ENCODE data around the gene COLEC11.
"Not testable (repeated sequence)": the region's sequence is repeated elsewhere in the genome, so short reads cannot be mapped to it uniquely, and the experiment has no call there.

COLEC11 gene

GRCh38 chr2:3655871-3656761, 61.2 kb downstream of the COLEC11 start:
- no peak for DNase-seq

DNA sequence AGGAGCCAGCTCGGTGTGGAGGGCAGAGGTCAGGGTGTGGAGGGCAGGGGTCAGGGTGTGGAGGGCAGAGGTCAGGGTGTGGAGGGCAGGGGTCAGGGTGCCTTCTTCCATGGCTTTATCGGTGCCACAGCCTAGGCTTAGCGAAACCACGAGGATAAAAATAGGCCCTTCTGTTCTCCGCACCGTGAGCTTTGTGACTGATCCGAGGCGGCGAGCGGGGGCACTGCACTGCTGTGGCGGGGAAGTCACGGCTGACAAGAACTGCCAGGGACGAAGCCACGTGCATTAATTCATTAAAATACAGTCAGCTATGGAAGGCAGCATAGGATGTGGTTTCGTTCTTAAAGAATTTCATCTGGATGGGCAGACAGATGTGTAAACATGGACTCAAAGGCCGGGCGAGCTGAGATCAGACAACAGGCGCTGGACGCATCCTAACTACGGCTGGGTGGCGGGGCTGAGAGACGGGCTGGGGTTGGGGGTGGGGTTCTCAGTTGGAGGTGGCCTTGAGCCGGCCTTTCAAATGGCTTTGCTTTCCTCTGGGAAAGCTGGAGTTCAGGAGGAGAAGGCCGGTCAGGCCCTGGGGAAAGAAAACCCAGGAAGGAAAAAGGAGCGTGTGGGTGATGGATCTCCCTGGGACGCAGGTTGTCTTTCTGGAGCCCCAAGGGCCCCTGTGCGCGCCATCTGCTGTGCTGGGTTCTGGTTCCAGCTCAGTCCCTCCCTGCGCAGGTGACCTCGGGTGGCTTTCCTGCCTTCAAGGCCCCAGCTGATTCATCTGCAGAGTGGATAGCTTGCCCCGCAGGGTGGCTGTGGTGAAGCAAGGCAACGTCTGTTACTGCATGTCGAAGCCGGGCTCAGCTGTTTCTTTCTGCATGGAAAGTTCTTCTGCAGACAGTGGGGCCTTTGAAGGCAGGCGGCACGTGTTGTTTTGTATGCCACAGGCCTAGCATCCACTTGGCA, 62.1 kb downstream of the COLEC11 start:
- DNase-seq = no peak

- DNase-seq = no peak
Measured at GRCh38 chr2:3657881-3658280, 63.0 kb downstream of the COLEC11 start, which contains the start of gene ALLC. Gene ALLC, plus strand, starts transcription at chr2:3658200. Its CDS starts 12,958 bp downstream, at chr2:3671158.

DNA sequence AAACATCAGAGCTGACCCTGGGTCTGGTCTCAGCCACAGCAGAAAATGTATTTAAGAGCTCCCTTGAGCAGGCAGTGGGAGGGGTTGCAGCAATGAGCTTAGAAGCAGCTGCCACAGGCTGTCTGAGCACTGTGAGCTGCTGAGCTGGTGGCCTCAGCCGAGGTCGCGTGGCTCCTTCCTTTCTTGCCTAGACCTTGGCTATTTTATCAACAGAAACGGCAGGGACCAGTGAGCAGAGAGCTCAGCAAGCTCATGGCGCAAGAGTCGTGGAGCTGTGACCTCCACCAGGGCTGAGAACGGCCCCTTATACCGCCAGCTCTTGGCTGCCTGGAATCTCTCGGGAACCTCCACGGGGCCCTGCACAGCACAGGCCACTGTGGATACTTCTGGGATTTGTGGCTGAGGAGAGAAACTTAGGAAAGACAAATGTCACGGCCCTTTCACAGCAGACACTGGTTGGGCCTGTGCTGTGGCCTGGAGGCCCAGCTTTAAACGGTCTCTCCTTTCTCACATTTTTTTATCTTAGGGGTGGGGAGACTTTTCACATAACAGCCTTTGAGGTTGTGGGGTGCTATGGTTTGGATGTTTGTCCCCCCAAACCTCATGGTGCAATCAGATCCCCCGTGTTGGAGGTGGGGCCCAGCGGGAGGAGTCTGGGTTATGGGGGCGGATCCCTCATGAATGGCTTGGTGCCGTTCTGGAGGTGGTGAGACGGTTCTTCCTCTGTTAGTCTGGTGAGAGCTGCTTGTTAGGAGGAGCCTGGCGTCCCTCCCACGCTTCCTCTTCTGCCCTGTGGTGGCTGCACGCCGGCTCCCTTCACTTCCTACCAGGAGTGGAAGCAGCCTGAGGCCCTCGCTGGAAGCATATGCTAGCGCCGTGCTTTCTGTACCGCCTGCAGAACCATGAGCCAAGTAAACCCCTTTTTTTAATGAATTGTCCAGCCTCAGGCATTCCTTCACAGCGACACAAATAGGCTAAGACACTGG, 64.8 kb downstream of the COLEC11 start:
- no peak for DNase-seq

DNA sequence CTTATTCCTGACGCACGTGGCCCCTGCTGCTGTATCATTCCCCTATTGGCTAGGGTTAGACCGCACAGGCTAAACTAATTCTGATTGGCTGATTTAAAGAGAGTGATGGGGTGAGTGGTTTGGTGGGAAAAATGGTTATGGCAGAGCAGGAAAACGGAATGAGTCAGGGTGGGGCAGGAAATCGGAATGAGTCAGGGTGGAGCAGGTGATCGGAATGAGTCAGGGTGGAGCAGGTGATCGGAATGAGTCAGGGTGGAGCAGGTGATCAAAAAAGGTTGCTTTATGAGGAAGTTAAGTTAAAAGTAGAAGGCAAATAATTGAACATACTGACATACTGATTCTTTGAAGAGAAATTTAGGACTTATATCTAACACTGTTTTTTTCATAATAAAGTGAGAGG, 65.7 kb downstream of the COLEC11 start:
- not testable (repeated sequence) for DNase-seq

DNA sequence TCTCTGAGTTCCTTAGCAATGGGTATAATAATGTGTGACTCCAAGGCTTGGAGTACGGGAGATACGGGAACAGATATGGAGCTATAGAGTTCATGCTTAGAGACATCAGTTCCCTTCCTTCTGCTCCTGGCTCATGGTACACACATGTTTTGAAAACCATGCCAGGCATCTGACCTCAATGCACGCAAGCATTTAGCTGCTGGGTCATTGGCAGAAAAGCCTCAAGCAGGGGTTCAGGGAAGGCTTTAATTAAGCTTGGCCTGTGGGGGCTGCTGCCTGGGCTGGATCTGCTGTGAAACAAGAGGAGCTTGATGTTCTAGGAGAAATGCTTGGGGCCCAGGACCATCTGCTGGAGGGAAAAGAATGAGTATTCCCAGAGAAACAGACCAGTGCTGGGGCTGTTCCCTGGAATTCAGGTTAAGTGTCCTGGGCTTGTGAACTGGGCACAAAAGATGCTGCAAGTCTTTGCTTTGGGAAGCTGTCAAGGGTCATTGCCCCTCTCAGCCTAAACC, 66.3 kb downstream of the COLEC11 start:
- no peak for DNase-seq

DNA sequence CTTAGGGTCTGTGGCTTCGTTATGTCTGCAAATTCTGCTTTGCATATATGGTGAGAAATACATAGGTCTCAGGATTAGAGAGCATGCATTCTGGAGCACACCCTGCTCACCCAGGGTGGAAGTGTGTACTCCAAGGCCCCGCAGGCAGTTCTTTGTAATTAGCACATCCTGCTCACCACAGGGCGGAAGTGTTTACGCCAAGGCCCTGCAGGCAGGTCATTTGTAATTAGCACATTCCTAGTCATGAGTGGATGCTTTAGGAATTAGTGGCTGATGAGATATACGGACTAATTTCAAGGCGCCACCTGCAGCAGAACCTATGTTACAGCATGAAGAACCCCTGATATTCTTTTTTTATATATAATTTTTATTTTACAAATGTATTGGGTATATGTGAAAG, 67.3 kb downstream of the COLEC11 start:
- no peak for DNase-seq

DNA sequence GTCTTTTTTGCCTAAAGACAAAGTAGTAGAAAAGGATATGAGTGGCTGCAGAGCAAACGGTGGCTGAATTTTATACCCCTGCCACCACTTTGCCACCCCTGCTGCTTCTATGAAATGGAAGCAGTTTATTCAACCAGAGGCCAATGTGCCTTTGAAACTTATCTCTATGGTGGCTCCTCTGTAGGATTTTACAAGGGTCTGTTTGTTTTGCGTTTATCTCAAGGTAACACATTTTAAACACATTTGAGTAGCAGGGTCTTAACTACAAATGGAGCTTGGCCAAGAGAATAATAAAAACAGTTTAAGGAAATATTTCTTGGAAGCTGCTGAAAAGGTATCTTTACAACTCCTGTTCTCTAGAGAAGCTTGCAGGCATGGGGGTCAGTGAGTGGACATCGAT, 69.2 kb downstream of the COLEC11 start:
- DNase-seq = no peak

GRCh38 chr2:3664925-3665324, 70.0 kb downstream of the COLEC11 start:
- no peak for DNase-seq

- DNase-seq = no peak
Measured at GRCh38 chr2:3665886-3666612, 71.1 kb downstream of the COLEC11 start.

DNA sequence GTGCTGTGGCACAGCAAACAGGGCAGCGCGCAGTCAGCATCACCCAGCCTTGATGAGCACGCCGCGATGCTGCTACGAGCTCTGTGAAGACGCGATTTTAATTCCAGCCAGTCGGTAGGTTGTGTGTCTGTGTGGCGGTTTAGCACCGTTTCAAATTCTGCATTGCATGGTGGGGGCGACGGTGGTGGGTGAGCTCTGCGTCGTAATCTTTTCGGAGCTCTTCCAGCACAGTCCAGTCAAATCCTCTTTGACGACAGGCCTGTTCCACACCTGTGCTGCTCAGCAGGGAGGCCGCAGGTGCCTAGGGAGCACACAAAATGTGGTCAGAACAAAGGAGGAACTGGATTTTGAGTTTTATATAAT, 71.7 kb downstream of the COLEC11 start:
- no peak for DNase-seq

GRCh38 chr2:3667151-3667631, 72.3 kb downstream of the COLEC11 start:
- DNase-seq = no peak

DNA sequence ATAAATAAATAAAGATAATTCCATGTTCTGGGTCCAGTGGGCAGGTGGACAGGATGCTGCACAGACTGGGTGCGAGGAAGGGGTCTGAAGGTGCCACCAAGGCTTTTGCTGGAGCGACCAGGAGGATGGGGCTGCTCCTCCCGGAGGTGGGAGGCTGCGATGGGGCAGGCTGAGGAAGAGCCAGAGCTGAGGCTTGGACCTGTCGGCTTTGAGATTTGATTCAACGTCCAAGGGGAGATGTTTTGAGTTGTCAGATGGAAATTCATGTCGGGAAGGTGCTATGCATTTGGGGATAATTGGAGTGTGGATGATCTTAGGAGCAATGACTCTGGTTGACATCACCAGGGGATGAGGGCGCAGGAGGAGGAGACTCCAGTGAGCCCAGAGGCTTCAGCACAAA, 74.7 kb downstream of the COLEC11 start:
- no peak for DNase-seq

DNA sequence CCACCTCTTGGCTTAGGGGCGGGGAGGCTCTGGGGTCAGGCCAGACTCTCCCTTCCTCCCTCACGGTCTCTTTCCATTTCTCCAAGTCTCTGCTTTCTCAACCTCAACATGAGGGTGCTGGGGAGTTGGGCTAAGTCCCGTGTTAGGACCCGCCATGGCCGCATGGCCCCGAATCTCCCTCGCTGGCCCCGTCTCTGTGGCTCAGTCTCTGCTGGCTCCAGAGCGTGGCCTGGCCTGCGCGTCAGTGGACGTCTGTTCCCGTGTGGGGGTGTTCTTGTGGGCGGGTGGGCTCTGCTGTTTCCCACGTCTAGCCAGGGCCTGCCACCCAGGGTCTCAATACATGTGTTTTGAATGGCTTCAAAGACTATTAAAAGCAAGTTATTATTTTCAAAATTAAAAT, 75.5 kb downstream of the COLEC11 start:
- no peak for DNase-seq

GRCh38 chr2:3670941-3671340, 76.0 kb downstream of the COLEC11 start:
- DNase-seq = no peak

GRCh38 chr2:3672861-3673678, 78.2 kb downstream of the COLEC11 start:
- no peak for DNase-seq

DNA sequence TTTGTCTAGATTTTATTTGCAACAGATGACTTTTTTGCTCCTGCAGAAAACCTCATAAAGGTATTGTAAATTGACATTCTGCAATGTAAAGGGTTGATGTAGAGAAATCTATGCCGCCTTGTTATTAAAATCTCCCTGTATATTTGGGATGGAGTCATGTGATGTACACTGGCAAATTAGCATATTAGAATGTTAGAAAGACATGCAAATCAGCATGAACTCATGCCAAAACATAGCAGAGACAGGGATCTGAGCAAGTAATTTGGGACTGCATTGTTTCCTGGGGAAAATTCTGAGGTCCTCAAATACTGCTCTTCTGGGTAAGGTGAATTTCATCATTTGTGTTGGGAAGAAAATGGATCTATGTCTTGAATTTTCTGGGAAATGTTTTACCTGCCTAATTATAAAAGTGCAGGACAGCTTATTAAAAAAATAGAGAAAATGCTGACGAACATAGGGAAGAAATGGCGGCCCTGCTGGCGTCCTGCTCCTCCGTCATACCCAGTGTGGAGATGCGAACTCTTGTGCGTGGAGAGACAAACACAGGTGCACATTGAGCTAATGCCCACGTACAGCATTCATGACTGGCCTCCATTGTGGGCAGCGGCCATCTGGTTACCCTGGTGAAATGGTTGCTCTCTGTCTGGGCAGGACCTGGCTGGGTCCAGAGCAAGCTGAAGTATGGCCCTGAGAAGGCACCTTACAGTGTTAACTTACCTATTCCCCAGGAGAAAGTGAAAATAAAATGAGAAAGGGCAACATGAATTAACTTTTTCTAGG, 79.3 kb downstream of the COLEC11 start:
- no peak for DNase-seq

DNA sequence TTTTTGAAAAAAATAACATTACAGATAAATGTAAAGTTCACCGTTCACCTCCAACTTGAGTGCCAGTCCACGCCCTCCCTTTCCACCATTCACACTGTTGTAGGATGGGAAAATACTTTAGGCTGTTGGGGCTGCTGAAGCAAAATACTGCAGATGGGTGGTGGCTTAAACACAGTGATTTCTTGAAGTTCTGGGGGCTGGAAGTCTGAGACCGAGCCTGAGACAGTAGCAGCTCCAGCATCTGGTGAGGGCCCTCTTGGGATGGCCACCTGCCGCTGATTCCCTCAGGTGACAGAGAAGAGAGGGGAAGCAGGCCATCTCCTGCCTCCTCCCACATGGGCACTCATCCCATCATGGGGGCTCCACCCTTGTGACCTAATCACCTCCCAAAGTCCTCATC, 80.8 kb downstream of the COLEC11 start:
- no peak for DNase-seq

DNA sequence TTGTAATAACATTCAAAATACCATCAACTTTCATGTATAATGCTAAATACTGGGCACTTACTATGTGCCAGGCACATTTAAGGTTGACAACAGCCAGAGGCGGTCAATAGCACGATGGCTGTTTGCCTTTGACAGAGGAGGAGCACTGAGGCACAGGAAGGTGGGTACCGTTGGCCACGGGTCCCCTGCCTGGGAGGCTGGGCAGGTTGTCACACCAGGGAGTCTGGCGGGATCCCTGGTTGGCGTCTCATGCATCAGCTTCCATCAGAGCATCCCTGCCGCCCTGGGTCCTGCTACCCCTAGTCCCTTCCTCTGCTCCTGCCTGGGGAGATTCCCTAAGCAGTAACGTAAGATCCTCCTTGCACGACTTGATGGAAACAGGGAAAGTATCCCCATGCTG, 82.5 kb downstream of the COLEC11 start:
- DNase-seq = no peak

GRCh38 chr2:3678212-3678611, 83.3 kb downstream of the COLEC11 start:
- DNase-seq = no peak
